HG03342 (cell line): Measurements from ENCODE around the gene SHQ1.
"Not testable (repeated sequence)": the region's sequence is repeated elsewhere in the genome, so short reads cannot be mapped to it uniquely, and the experiment has no call there.

ENCODE experiments used
- ATAC-seq: cut with Tn5 transposase; IDR thresholded peaks from one replicate; pipeline ENCODE4 v1.9.1; 2021; ENCODE audit warnings: mild to moderate bottlenecking, moderate library complexity; ENCODE audit not compliant: unreplicated experiment

Gene SHQ1

GRCh38 chr3:72722930-72723726 lies 125.1 kb downstream of the SHQ1 start:
- peak; percentile 53 for ATAC-seq

GRCh38 chr3:72721683-72722381 lies 126.4 kb downstream of the SHQ1 start:
- ATAC-seq = no peak

GRCh38 chr3:72720566-72720965 lies 127.7 kb downstream of the SHQ1 start:
- ATAC-seq = no peak

- no peak for ATAC-seq
Measured at GRCh38 chr3:72719137-72719536, 129.1 kb downstream of the SHQ1 start.

GRCh38 chr3:72714135-72714534 lies 134.1 kb downstream of the SHQ1 start:
- not testable (repeated sequence) for ATAC-seq

GRCh38 chr3:72710471-72710870 lies 137.8 kb downstream of the SHQ1 start:
- not testable (repeated sequence) for ATAC-seq

GRCh38 chr3:72708441-72708840 lies 139.8 kb downstream of the SHQ1 start:
- no peak for ATAC-seq

- no peak for ATAC-seq
Measured at GRCh38 chr3:72702997-72703396, 145.2 kb downstream of the SHQ1 start.

GRCh38 chr3:72702390-72702789 lies 145.9 kb downstream of the SHQ1 start:
- ATAC-seq = no peak

- no peak for ATAC-seq
Measured at GRCh38 chr3:72700106-72700505, 148.1 kb downstream of the SHQ1 start.

- no peak for ATAC-seq
Measured at GRCh38 chr3:72699631-72700030, 148.6 kb downstream of the SHQ1 start.
